Right atrium auricular region (tissue), 2 donors: ENCODE results near the gene RASGRP1. TPM values are rescaled to one million over a fixed set of nuclear protein-coding genes. Genes with fewer than 3 reads are reported as not detected.

Experiments used
- DNase-seq: peaks from one replicate; pipeline ENCODE4 v3.0.0-alpha.2; 2019; ENCODE audit warnings: low spot score
- H3K27ac ChIP-seq, 2 donors: fragments of 200-600 bp; sonication (generic); 1 replicate in 1 of 2; 2 replicates in 1 of 2; pipeline ENCODE4 v1.5.1; 2016 to 2019
- H3K27me3 ChIP-seq, 2 donors: fragments of 200-600 bp; sonication (generic); one replicate each; pipeline versions ENCODE4 v1.5.1 to v1.6.0; 2017 to 2019
- H3K36me3 ChIP-seq: fragments of 200-600 bp; sonication (generic); one replicate; pipeline ENCODE4 v1.5.1; 2016
- H3K4me1 ChIP-seq, 2 donors: fragments of 200-600 bp; sonication (generic); one replicate each; pipeline versions ENCODE4 v1.5.1 to v1.6.0; 2017 to 2019
- H3K4me3 ChIP-seq, 2 donors: fragments of 200-600 bp; sonication (generic); 1 replicate in 1 of 2; 2 replicates in 1 of 2; pipeline ENCODE4 v1.5.1; 2017 to 2019; ENCODE audit warnings: mild to moderate bottlenecking in 1 of 2, moderate library complexity in 1 of 2
- H3K9me3 ChIP-seq, 2 donors: fragments of 200-600 bp; sonication (generic); one replicate each; pipeline ENCODE4 v1.5.1; 2019
- total RNA-seq, 2 donors: library from RNA; depleted of rRNA; stranded (reverse); fragments of >200 nt; gene quantifications; one replicate each; pipeline ENCODE4 v1.1.0, GENCODE V29; 2016
- TF ChIP-seq, protein P1 (sequence below), 2 donors: fragments of 200-600 bp; sonication (generic); IDR thresholded peaks; one replicate each; pipeline ENCODE4 v1.5.1; 2019; ENCODE audit warnings: antibody characterized with exemption in 2 of 2

Gene RASGRP1
- total RNA-seq, 2 donors from 2014 or later = 2.1 to 4.4 TPM

- no peaks in the 10 kb centered on the region for H3K4me1 ChIP-seq
- H3K36me3 ChIP-seq = no peaks in the 10 kb centered on the region
- no peaks in the 10 kb centered on the region for H3K27me3 ChIP-seq
- no peaks in the 10 kb centered on the region for H3K9me3 ChIP-seq
- DNase-seq = no peak
- TF ChIP-seq, protein P1, sequence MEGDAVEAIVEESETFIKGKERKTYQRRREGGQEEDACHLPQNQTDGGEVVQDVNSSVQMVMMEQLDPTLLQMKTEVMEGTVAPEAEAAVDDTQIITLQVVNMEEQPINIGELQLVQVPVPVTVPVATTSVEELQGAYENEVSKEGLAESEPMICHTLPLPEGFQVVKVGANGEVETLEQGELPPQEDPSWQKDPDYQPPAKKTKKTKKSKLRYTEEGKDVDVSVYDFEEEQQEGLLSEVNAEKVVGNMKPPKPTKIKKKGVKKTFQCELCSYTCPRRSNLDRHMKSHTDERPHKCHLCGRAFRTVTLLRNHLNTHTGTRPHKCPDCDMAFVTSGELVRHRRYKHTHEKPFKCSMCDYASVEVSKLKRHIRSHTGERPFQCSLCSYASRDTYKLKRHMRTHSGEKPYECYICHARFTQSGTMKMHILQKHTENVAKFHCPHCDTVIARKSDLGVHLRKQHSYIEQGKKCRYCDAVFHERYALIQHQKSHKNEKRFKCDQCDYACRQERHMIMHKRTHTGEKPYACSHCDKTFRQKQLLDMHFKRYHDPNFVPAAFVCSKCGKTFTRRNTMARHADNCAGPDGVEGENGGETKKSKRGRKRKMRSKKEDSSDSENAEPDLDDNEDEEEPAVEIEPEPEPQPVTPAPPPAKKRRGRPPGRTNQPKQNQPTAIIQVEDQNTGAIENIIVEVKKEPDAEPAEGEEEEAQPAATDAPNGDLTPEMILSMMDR (IDR thresholded peaks at IDR 0.05) = no peak
- no peak overlapping the region for H3K4me3 ChIP-seq
- no peak overlapping the region for H3K27ac ChIP-seq
Measured at GRCh38 chr15:38506997-38507396, 57.6 kb downstream of the RASGRP1 start.

- no peaks in the 10 kb centered on the region for H3K4me1 ChIP-seq
- no peak for DNase-seq
- no peak overlapping the region for H3K4me3 ChIP-seq
- H3K9me3 ChIP-seq = no peaks in the 10 kb centered on the region
- TF ChIP-seq, protein P1 (IDR thresholded peaks at IDR 0.05) = no peak
- H3K36me3 ChIP-seq = no peaks in the 10 kb centered on the region
- no peak overlapping the region for H3K27ac ChIP-seq
- no peaks in the 10 kb centered on the region for H3K27me3 ChIP-seq
Measured at GRCh38 chr15:38504680-38505467, 59.7 kb downstream of the RASGRP1 start.

DNA sequence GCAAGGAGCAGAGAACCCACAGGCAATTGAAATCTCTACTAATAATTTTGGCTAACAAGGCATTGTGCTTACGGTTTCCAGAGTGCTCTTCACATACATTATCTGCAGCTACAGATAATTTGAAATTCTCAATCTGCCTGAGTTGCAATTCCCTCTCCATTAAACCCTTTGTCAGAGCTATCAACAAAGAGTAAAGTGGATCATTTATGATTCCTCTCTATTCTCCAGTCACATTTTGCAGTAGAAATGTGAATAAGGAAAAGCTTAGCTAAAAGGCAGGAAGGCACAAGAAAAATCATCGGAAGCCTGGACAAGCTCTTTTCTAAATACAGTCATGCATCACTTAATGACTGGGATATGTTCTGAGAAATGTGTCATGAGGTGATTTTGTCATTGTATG is 61.1 kb downstream of the RASGRP1 start:
- H3K27me3 ChIP-seq = no peaks in the 10 kb centered on the region
- TF ChIP-seq, protein P1 (IDR thresholded peaks at IDR 0.05) = no peak
- H3K36me3 ChIP-seq = no peaks in the 10 kb centered on the region

DNA sequence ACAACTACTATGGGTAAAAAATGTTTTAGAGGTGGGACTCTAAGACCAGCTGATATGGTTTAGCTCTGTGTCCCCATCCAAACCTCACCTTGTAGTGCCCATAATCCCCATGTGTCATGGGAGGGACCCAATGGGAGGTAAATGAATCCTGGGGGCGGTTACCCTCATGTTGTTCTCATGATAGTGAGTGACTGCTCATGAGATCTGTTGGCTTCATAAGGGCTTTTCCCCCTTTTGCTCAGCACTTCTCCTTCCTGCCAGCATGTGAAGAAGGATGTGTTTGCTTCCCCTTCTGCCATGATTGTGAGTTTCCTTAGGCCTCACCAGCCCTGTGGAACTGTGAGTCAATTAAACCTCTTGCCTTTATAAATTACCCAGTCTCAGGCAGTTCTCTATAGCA is 65.0 kb downstream of the RASGRP1 start:
- Histone ChIP-seq H3K4me1 (no peaks in the 10 kb centered on the region), H3K36me3 (no peaks in the 10 kb centered on the region), H3K9me3 (no peaks in the 10 kb centered on the region), H3K27ac (no peak overlapping the region), H3K27me3 (no peaks in the 10 kb centered on the region), H3K4me3 (no peak overlapping the region)
- TF ChIP-seq, protein P1 (IDR thresholded peaks at IDR 0.05) = no peak
- no peak for DNase-seq

More for the DNA sequence above, 61.1 kb downstream of the RASGRP1 start:
- DNase-seq = no peak
- Histone ChIP-seq H3K4me3 (no peak overlapping the region), H3K4me1 (no peaks in the 10 kb centered on the region), H3K9me3 (no peaks in the 10 kb centered on the region), H3K27ac (no peak overlapping the region)

DNA sequence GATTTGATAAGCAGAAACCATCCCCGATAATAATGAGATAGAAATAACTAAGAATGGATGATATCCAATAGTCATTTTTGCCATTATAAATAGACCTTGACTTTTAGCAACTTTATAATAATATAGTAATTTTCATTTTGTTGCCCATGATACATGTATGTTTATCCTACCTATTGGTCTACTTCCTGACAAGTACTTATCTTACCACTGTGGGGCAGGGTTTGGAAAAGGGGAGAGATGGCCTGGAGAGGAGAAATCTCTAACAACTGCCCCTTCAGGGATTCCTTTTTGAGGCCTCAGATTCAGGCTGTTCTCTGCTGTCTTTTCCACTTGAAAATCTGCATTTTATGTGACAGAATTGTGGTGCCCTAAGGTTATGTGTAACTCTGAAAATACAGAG is 68.5 kb downstream of the RASGRP1 start:
- H3K27ac ChIP-seq = no peak overlapping the region

More for the DNA sequence above, 68.5 kb downstream of the RASGRP1 start:
- TF ChIP-seq, protein P1 (IDR thresholded peaks at IDR 0.05) = no peak
- no peaks in the 10 kb centered on the region for H3K27me3 ChIP-seq
- no peaks in the 10 kb centered on the region for H3K36me3 ChIP-seq
- H3K4me3 ChIP-seq = no peak overlapping the region
- no peak for DNase-seq
- no peaks in the 10 kb centered on the region for H3K4me1 ChIP-seq
- no peaks in the 10 kb centered on the region for H3K9me3 ChIP-seq
